PC-9 (cell line): ENCODE results near the gene UVRAG. TPM values are rescaled to one million over a fixed set of nuclear protein-coding genes. Genes with fewer than 3 reads are reported as not detected.

ENCODE experiments used
- BruUV-seq: library from RNA; stranded (reverse); fragments of 400-500 nt; replicated peaks from 2 replicates; lab custom pipeline; 2021; lab: Mats Ljungman, UMichigan
- CTCF ChIA-PET: fragments of 300-600 bp; sonication (Branson Sonifier 250); formaldehyde crosslinking; loops from one replicate; lab custom pipeline; 2022; ENCODE audit warnings: antibody characterized with exemption; lab: Charles Lee
- POLR2A ChIA-PET: fragments of 300-600 bp; sonication (Branson Sonifier 250); formaldehyde crosslinking; loops from one replicate; lab custom pipeline; 2022; ENCODE audit warnings: antibody characterized with exemption; ENCODE audit not compliant: unreplicated experiment; lab: Charles Lee
- DNase-seq, 2 experiments: peaks; one replicate each; pipeline versions ENCODE4 v3.0.0 to v3.0.0-alpha.2; 2015 to 2022; ENCODE audit warnings: mixed read lengths in 1 of 2
- H2AFZ ChIP-seq: fragments of 200-600 bp; sonication (generic); 2 replicates; pipeline ENCODE4 v1.8.1; 2017; ENCODE audit warnings: antibody characterized with exemption
- H3F3A ChIP-seq: fragments of 200-600 bp; sonication (generic); 2 replicates; pipeline ENCODE4 v1.8.1; 2017; ENCODE audit warnings: antibody characterized with exemption, mild to moderate bottlenecking, low read depth; ENCODE audit not compliant: insufficient read depth
- H3K27ac ChIP-seq: fragments of 200-600 bp; sonication (generic); 2 replicates; pipeline ENCODE4 v1.6.1; 2016; ENCODE audit warnings: mixed run types
- H3K27me3 ChIP-seq: fragments of 200-600 bp; sonication (generic); 2 replicates; pipeline ENCODE4 v1.6.1; 2016; ENCODE audit warnings: low read depth, mixed run types; ENCODE audit not compliant: insufficient read depth
- H3K36me3 ChIP-seq: fragments of 200-600 bp; sonication (generic); 2 replicates; pipeline ENCODE4 v1.6.1; 2016; ENCODE audit warnings: low read depth, mixed run types
- H3K4me1 ChIP-seq: fragments of 200-600 bp; sonication (generic); replicated peaks from 2 replicates; pipeline ENCODE4 v1.6.1; 2016; ENCODE audit warnings: mixed run types; ENCODE audit not compliant: insufficient read depth
- H3K4me2 ChIP-seq: fragments of 200-600 bp; sonication (generic); 2 replicates; pipeline ENCODE4 v1.6.1; 2017; ENCODE audit warnings: mixed run types
- H3K4me3 ChIP-seq: fragments of 200-600 bp; sonication (generic); 2 replicates; pipeline ENCODE4 v1.6.1; 2016; ENCODE audit warnings: mixed run types
- H3K79me2 ChIP-seq: fragments of 200-600 bp; sonication (generic); 2 replicates; pipeline ENCODE4 v1.6.1; 2017; ENCODE audit warnings: low read depth, mixed run types
- H3K9me2 ChIP-seq: fragments of 200-600 bp; sonication (generic); 2 replicates; pipeline ENCODE4 v1.8.1; 2017; ENCODE audit warnings: mild to moderate bottlenecking; ENCODE audit not compliant: insufficient read depth
- H3K9me3 ChIP-seq: fragments of 200-600 bp; sonication (generic); 2 replicates; pipeline ENCODE4 v1.8.1; 2016; ENCODE audit warnings: low read depth; ENCODE audit not compliant: insufficient read depth
- H4K20me1 ChIP-seq: fragments of 200-600 bp; sonication (generic); 2 replicates; pipeline ENCODE4 v1.8.1; 2017; ENCODE audit not compliant: insufficient read depth
- EZH2 ChIP-seq: fragments of 200-600 bp; sonication (generic); IDR thresholded peaks from 2 replicates; pipeline ENCODE4 v1.8.0; 2017; ENCODE audit warnings: antibody characterized with exemption, low read depth
- intact Hi-C: fragments of 100-400 bp; cut with micrococcal nuclease; formaldehyde crosslinking; loops from one replicate; pipeline ENCODE4 v1.10.0; 2022; ENCODE audit not compliant: unreplicated experiment
- total RNA-seq: library from RNA; stranded (reverse); gene quantifications from 2 replicates; pipeline ENCODE4 v1.2.3, GENCODE V29; 2021
- TF ChIP-seq, protein P1 (sequence below): fragments of 200-600 bp; sonication (generic); conservative IDR thresholded peaks from 2 replicates; pipeline ENCODE4 v1.6.1; 2017; ENCODE audit warnings: mixed run types, antibody characterized with exemption, mild to moderate bottlenecking, moderate library complexity

UVRAG gene
- total RNA-seq, 1 experiment from 2014 or later: 20.4 TPM

- POLR2A ChIA-PET: no interaction called here
- Histone ChIP-seq H2AFZ (no peak overlapping the region), H3K79me2 (no peaks in the 10 kb centered on the region), H3K27me3 (no peaks in the 10 kb centered on the region), H3K9me3 (peaks cover under 1% of the 10 kb centered on the region; the same call in 1 of the 2 replicates), H3K4me3 (no peak overlapping the region), H3K4me1 (no peaks in the 10 kb centered on the region), H3K4me2 (no peak overlapping the region), H4K20me1 (no peaks in the 10 kb centered on the region), H3K36me3 (no peaks in the 10 kb centered on the region), H3K9me2 (no peaks in the 10 kb centered on the region), H3F3A (peaks cover 13% of the 10 kb centered on the region; the same call in 1 of the 2 replicates), H3K27ac (no peak overlapping the region)
- TF ChIP-seq EZH2: no peak
- TF ChIP-seq, protein P1, sequence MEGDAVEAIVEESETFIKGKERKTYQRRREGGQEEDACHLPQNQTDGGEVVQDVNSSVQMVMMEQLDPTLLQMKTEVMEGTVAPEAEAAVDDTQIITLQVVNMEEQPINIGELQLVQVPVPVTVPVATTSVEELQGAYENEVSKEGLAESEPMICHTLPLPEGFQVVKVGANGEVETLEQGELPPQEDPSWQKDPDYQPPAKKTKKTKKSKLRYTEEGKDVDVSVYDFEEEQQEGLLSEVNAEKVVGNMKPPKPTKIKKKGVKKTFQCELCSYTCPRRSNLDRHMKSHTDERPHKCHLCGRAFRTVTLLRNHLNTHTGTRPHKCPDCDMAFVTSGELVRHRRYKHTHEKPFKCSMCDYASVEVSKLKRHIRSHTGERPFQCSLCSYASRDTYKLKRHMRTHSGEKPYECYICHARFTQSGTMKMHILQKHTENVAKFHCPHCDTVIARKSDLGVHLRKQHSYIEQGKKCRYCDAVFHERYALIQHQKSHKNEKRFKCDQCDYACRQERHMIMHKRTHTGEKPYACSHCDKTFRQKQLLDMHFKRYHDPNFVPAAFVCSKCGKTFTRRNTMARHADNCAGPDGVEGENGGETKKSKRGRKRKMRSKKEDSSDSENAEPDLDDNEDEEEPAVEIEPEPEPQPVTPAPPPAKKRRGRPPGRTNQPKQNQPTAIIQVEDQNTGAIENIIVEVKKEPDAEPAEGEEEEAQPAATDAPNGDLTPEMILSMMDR: no peak
- no TSS peak for BruUV-seq
- DNase-seq: no peak
- intact Hi-C loops: no loop called here
- CTCF ChIA-PET: no interaction called here
Measured at GRCh38 chr11:76071090-76071489, 256.1 kb downstream of the UVRAG start.

DNA sequence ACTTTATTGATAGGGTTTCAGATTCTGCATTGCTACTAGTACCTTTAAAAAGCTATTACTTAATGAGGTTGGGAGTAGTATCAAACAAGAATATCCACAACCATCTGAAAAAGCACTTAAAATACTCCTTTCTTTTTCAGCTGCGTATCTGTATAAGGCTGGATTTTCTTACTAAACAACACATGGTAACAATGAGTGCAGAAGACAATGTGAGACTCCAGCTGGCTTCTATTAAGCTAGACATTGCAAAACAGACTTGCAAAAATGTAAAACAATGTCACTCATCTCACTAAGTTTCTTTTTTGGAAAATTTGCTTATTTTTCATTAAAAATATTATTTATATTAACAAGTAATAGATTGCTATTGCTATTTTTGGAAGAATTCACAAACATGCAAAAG is 258.7 kb downstream of the UVRAG start:
- Histone ChIP-seq H3K4me3 (no peak overlapping the region), H3K4me2 (no peak overlapping the region), H3K79me2 (no peaks in the 10 kb centered on the region), H2AFZ (no peak overlapping the region), H3K27ac (no peak overlapping the region), H3F3A (peaks cover 18% of the 10 kb centered on the region; the same call in 1 of the 2 replicates), H3K27me3 (no peaks in the 10 kb centered on the region), H4K20me1 (no peaks in the 10 kb centered on the region), H3K4me1 (no peaks in the 10 kb centered on the region; the same call in 1 of the 2 replicates), H3K36me3 (no peaks in the 10 kb centered on the region), H3K9me2 (no peaks in the 10 kb centered on the region), H3K9me3 (peaks cover 4% of the 10 kb centered on the region; the same call in 1 of the 2 replicates)
- no TSS peak for BruUV-seq
- no peak for DNase-seq
- POLR2A ChIA-PET: no interaction called here
- intact Hi-C loops: no loop called here
- no peak for TF ChIP-seq EZH2
- TF ChIP-seq, protein P1: no peak
- CTCF ChIA-PET: no interaction called here

- DNase-seq: no peak
- no peak overlapping the region for H2AFZ ChIP-seq
- POLR2A ChIA-PET: no interaction called here
- H3K36me3 ChIP-seq: no peaks in the 10 kb centered on the region
- H3K4me1 ChIP-seq: no peaks in the 10 kb centered on the region; the same call in 1 of the 2 replicates
- intact Hi-C loops: no loop called here
- CTCF ChIA-PET: no interaction called here
- no TSS peak for BruUV-seq
- H3K27ac ChIP-seq: no peak overlapping the region
- no peaks in the 10 kb centered on the region for H3K9me2 ChIP-seq
- no peak overlapping the region for H3K4me3 ChIP-seq
- H3K79me2 ChIP-seq: no peaks in the 10 kb centered on the region
- H3K9me3 ChIP-seq: peaks cover 4% of the 10 kb centered on the region; the same call in 1 of the 2 replicates
- no peak for TF ChIP-seq EZH2
- TF ChIP-seq, protein P1: no peak
- no peaks in the 10 kb centered on the region for H3K27me3 ChIP-seq
- H3F3A ChIP-seq: peaks cover 18% of the 10 kb centered on the region; the same call in 1 of the 2 replicates
- H3K4me2 ChIP-seq: no peak overlapping the region
- H4K20me1 ChIP-seq: no peaks in the 10 kb centered on the region
Measured at GRCh38 chr11:76074148-76075095, 259.4 kb downstream of the UVRAG start.
